ENCODE measurements around the gene CACNA1H.

CACNA1H gene

GRCh38 chr16:1152651-1153259 lies at the start of gene CACNA1H:
Gene CACNA1H, plus strand, starts transcription at chr16:1153106. Its CDS starts 632 bp downstream, at chr16:1153738.
- peak; percentile 15 for DNase-seq (ENCODE audit: low read depth)

GRCh38 chr16:1103636-1103980 lies 49.3 kb upstream of the CACNA1H start:
- no peak for DNase-seq (ENCODE audit: low read depth)

- no peak for DNase-seq (ENCODE audit: low read depth)
These were observed 46.9 kb upstream of the CACNA1H start for GRCh38 chr16:1105888-1106620.

- DNase-seq (ENCODE audit: low read depth), result no peak
These were observed 46.2 kb upstream of the CACNA1H start for GRCh38 chr16:1106659-1107058.

- DNase-seq (ENCODE audit: low read depth), result no peak
These were observed 45.8 kb upstream of the CACNA1H start for GRCh38 chr16:1107141-1107540.

- no peak for DNase-seq (ENCODE audit: low read depth)
These were observed 45.2 kb upstream of the CACNA1H start for GRCh38 chr16:1107731-1108130.

- DNase-seq (ENCODE audit: low read depth), result no peak
These were observed 44.3 kb upstream of the CACNA1H start for GRCh38 chr16:1108299-1109252.

GRCh38 chr16:1109648-1110047 lies 43.3 kb upstream of the CACNA1H start:
- no peak for DNase-seq (ENCODE audit: low read depth)

GRCh38 chr16:1112506-1113184 lies 40.3 kb upstream of the CACNA1H start:
- DNase-seq (ENCODE audit: low read depth), result no peak

- no peak for DNase-seq (ENCODE audit: low read depth)
These were observed 39.4 kb upstream of the CACNA1H start for GRCh38 chr16:1113489-1113888.

- DNase-seq (ENCODE audit: low read depth), result no peak
These were observed 38.9 kb upstream of the CACNA1H start for GRCh38 chr16:1113889-1114526.

GRCh38 chr16:1116693-1117077 lies 36.2 kb upstream of the CACNA1H start:
- no peak for DNase-seq (ENCODE audit: low read depth)

- DNase-seq (ENCODE audit: low read depth), result no peak
These were observed 35.6 kb upstream of the CACNA1H start for GRCh38 chr16:1117176-1117900.

- DNase-seq (ENCODE audit: low read depth), result no peak
These were observed 35.0 kb upstream of the CACNA1H start for GRCh38 chr16:1117926-1118325.

GRCh38 chr16:1119129-1119528 lies 33.8 kb upstream of the CACNA1H start:
- no peak for DNase-seq (ENCODE audit: low read depth)

- DNase-seq (ENCODE audit: low read depth), result no peak
These were observed 32.9 kb upstream of the CACNA1H start for GRCh38 chr16:1119766-1120576.

- no peak for DNase-seq (ENCODE audit: low read depth)
These were observed 32.3 kb upstream of the CACNA1H start for GRCh38 chr16:1120577-1120941.

GRCh38 chr16:1121009-1121408 lies 31.9 kb upstream of the CACNA1H start:
- no peak for DNase-seq (ENCODE audit: low read depth)

GRCh38 chr16:1121601-1122397 lies 31.1 kb upstream of the CACNA1H start:
- no peak for DNase-seq (ENCODE audit: low read depth)
